ENCODE results near the gene ETV4. TPM values are rescaled to one million over a fixed set of nuclear protein-coding genes. Genes with fewer than 3 reads are reported as not detected.

Gene ETV4
- total and polyA plus RNA-seq, 2 of the 13 experiments (the other 11 are each of a cell fraction or from before 2014, with no cell fraction given): 128 to 330 TPM

- TF ChIP-seq, protein P1, sequence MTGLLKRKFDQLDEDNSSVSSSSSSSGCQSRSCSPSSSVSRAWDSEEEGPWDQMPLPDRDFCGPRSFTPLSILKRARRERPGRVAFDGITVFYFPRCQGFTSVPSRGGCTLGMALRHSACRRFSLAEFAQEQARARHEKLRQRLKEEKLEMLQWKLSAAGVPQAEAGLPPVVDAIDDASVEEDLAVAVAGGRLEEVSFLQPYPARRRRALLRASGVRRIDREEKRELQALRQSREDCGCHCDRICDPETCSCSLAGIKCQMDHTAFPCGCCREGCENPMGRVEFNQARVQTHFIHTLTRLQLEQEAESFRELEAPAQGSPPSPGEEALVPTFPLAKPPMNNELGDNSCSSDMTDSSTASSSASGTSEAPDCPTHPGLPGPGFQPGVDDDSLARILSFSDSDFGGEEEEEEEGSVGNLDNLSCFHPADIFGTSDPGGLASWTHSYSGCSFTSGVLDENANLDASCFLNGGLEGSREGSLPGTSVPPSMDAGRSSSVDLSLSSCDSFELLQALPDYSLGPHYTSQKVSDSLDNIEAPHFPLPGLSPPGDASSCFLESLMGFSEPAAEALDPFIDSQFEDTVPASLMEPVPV (CRISPR knock-in tag; IDR thresholded peaks at IDR 0.05): 0 out of 2 replicates have a peak, but pooled peaks have one; percentile 19
- TF ChIP-seq ZNF207 (IDR thresholded peaks at IDR 0.05; ENCODE audit: borderline replicate concordance) (no peak), SP1 (IDR thresholded peaks at IDR 0.05) (no peak), SP1 (CRISPR knock-in tag; IDR thresholded peaks at IDR 0.05) (no peak), TBP (CRISPR knock-in tag; IDR thresholded peaks at IDR 0.05) (no peak), SNAPC2 (CRISPR knock-in tag; IDR thresholded peaks at IDR 0.05) (0 out of 2 replicates have a peak, but pooled peaks have one; percentile 30), ZKSCAN1 (IDR thresholded peaks at IDR 0.05; ENCODE audit: low read length) (no peak), SRSF4 (IDR thresholded peaks at IDR 0.05; ENCODE audit: low read depth, low read length, poor library complexity, severe bottlenecking) (no peak)
Measured at GRCh38 chr17:43536236-43536992, 9.7 kb downstream of the ETV4 start (continued).

DNA sequence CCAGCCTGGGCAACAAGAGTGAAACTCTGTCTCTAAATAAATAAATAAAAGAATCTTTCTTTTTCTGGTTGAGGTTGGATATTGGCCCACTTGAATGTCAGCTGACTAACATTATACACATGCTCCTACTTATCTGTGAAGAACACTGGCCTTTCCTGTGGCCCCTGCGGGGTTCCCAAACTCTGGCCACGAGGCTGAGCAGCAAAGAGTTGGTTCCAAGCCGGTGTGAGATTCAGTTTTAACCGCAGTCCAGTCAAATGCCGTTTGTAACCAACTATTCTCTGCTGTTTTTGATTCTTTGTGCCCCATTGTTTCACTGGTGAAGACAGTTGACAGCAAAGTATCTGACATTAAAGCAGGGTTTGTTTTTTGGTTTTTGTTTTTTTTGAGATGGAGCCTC lies 11.2 kb downstream of the ETV4 start:
- H3K27me3 ChIP-seq (ENCODE audit: control insufficient read depth in 1 of 2, insufficient read depth in 2 of 2, low read length in 2 of 2): no peaks in the 10 kb centered on the region
- no peak overlapping the region for H3K4me3 ChIP-seq (replicated peaks in 1 of 3; ENCODE audit: insufficient read depth in 1 of 3, low read depth in 2 of 3, low read length in 3 of 3)
- FAIRE-seq: no peak
- no peak overlapping the region for H3K4me2 ChIP-seq (ENCODE audit: low read depth, low read length)
- H2AFZ ChIP-seq (ENCODE audit: low read length): no peak overlapping the region
- 95% methylated on average over 5 of the region's 5 CpGs for WGBS (ENCODE audit: low lambda C conversion rate)
- POLR2A ChIA-PET: interaction anchor here (0.6 to 23.9 kb wide), 3 partner anchors 9 to 167 kb away, joined by 3 to 1546 read pairs (median 5); partner anchors contain the start of gene ETV4
- CTCF ChIA-PET (ENCODE audit: low intra/inter-chr PET ratio, low total read pairs): no interaction called here
- no peak for DNase-seq (ENCODE audit: low spot score)
- in situ Hi-C loops (cut with HindIII; ENCODE audit: extremely low pct_ligation_motif_present, low pct_unique_long_range_greater_than_20kb) (no loop called here), intact Hi-C loops (cut with micrococcal nuclease; ENCODE audit: unreplicated experiment) (no loop called here)
- ATAC-seq: no peak
- peaks cover 15% of the 10 kb centered on the region for H4K20me1 ChIP-seq (ENCODE audit: insufficient read depth, low read length)
- BruUV-seq (replicated peaks): no TSS peak
- H3K9ac ChIP-seq (ENCODE audit: insufficient read depth, low read depth, low read length): no peak overlapping the region
- no peak overlapping the region for H3K27ac ChIP-seq (ENCODE audit: extremely low read length, insufficient read depth, low read length)
- TF ChIP-seq, protein P2, sequence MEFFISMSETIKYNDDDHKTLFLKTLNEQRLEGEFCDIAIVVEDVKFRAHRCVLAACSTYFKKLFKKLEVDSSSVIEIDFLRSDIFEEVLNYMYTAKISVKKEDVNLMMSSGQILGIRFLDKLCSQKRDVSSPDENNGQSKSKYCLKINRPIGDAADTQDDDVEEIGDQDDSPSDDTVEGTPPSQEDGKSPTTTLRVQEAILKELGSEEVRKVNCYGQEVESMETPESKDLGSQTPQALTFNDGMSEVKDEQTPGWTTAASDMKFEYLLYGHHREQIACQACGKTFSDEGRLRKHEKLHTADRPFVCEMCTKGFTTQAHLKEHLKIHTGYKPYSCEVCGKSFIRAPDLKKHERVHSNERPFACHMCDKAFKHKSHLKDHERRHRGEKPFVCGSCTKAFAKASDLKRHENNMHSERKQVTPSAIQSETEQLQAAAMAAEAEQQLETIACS (CRISPR knock-in tag; IDR thresholded peaks at IDR 0.05): no peak
- TF ChIP-seq RBFOX2 (IDR thresholded peaks at IDR 0.05; ENCODE audit: low read depth, low read length): peak; percentile 47; the same call in 1 of the 2 replicates
- peaks cover 22 to 65% of the 10 kb centered on the region in 2 experiments for H3K36me3 ChIP-seq (replicated peaks in 1 of 2; ENCODE audit: control insufficient read depth in 1 of 2, insufficient read depth in 2 of 2, low read length in 2 of 2)
- peaks cover 25% of the 10 kb centered on the region for H3K79me2 ChIP-seq (ENCODE audit: insufficient read depth, low read length)
- peaks cover 87% of the 10 kb centered on the region for H3K4me1 ChIP-seq (ENCODE audit: insufficient read depth, low read length)
- H3K9me3 ChIP-seq (ENCODE audit: low read length): no peaks in the 10 kb centered on the region
